GM10266 (cell line): ENCODE data around the gene RADX.
A peak's percentile ranks its signal among the peaks of the same experiment; 100 is the strongest.
"Not testable (repeated sequence)": the region's sequence is repeated elsewhere in the genome, so short reads cannot be mapped to it uniquely, and the experiment has no call there.

Source experiments
- DNase-seq: peaks from one replicate; pipeline ENCODE4 v3.0.0; 2012; ENCODE audit errors: extremely low spot score
- TF ChIP-seq, protein P1 (sequence below): IDR thresholded peaks from 2 replicates; pipeline ENCODE4 v1.5.1; 2012; ENCODE audit warnings: mild to moderate bottlenecking, low read depth; ENCODE audit not compliant: control insufficient read depth, insufficient read depth; ENCODE audit errors: missing control alignments

The RADX gene

DNA sequence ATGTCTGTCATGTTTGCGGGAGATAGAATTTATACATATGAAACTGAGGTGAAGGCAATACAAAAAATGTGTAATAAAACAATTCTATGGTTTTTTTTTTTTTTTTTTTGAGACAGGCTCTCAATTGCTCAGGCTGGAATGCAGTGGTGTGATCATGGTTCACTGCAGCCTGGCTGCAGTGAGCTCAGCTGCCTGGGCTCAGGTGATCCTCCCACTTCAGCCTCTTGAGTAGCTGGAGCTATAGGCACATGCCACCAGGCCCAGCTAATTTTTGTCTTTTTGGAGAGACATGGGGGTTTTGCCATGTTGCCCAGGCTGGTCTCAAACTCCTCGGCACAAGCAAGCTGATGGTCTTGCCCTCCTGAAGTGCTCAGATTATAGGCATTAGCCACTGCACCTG is 10.1 kb downstream of the RADX start:
- TF ChIP-seq, protein P1, sequence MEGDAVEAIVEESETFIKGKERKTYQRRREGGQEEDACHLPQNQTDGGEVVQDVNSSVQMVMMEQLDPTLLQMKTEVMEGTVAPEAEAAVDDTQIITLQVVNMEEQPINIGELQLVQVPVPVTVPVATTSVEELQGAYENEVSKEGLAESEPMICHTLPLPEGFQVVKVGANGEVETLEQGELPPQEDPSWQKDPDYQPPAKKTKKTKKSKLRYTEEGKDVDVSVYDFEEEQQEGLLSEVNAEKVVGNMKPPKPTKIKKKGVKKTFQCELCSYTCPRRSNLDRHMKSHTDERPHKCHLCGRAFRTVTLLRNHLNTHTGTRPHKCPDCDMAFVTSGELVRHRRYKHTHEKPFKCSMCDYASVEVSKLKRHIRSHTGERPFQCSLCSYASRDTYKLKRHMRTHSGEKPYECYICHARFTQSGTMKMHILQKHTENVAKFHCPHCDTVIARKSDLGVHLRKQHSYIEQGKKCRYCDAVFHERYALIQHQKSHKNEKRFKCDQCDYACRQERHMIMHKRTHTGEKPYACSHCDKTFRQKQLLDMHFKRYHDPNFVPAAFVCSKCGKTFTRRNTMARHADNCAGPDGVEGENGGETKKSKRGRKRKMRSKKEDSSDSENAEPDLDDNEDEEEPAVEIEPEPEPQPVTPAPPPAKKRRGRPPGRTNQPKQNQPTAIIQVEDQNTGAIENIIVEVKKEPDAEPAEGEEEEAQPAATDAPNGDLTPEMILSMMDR, result no peak
- no peak for DNase-seq

GRCh38 chrX:106626789-106627188 is 15.0 kb downstream of the RADX start:
- TF ChIP-seq, protein P1, result no peak
- no peak for DNase-seq

- DNase-seq, result no peak
- TF ChIP-seq, protein P1, result no peak
Observed at GRCh38 chrX:106631615-106632014, 19.8 kb downstream of the RADX start.

GRCh38 chrX:106649523-106650428 is 38.0 kb downstream of the RADX start:
- TF ChIP-seq, protein P1, result no peak

GRCh38 chrX:106653625-106654024 is 41.8 kb downstream of the RADX start:
- DNase-seq, result not testable (repeated sequence)

More at GRCh38 chrX:106649523-106650428, 38.0 kb downstream of the RADX start:
- DNase-seq, result peak; percentile 2

DNA sequence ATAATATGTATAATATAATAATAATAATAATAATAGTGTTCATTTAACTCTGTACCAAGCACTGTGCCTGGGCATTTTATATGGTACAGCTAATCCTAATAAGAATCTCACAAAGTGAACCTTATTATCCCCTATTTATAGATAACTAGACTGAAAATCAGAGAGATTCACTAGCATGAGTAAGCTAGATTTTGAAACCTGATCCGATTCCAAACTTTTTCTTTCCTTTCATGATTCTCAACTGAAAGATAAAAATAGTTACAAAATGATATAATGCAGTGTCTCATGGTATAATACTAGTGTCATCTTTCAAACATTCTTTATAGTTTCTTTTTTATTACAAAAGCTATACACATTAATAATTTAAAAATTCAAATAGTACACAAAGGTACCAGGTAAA is 58.9 kb downstream of the RADX start:
- TF ChIP-seq, protein P1, result no peak
- DNase-seq, result no peak

GRCh38 chrX:106672527-106672926 is 60.7 kb downstream of the RADX start:
- no peak for DNase-seq
- TF ChIP-seq, protein P1, result no peak
